ENCODE data around the gene REPIN1.

Gene REPIN1

GRCh38 chr7:150361807-150362621 lies 6.6 kb upstream of the REPIN1 start:
- H2AFZ ChIP-seq (ENCODE audit: low read depth, low read length) = no peak overlapping the region
- peak; percentile 56 for DNase-seq
- H3K79me2 ChIP-seq (ENCODE audit: insufficient read depth, low read length) = peaks cover 78% of the 10 kb centered on the region
- H3K9ac ChIP-seq (ENCODE audit: low read depth, low read length) = peak overlapping the region; percentile 95
- no peaks in the 10 kb centered on the region for H3K27me3 ChIP-seq (ENCODE audit: insufficient read depth, low read length, poor library complexity)
- no peaks in the 10 kb centered on the region for H4K20me1 ChIP-seq (ENCODE audit: insufficient read depth, low read length)
- TF ChIP-seq CTCF (IDR thresholded peaks at IDR 0.05; ENCODE audit: borderline replicate concordance, extremely low read depth, low read length, poor library complexity, severe bottlenecking) (no peak), EZH2 (IDR thresholded peaks at IDR 0.05; ENCODE audit: borderline replicate concordance, low read depth, low read length, severe bottlenecking) (no peak)
- 0 out of 3 replicates have a peak, but pooled peaks have one; percentile 8 for ATAC-seq (ENCODE audit: insufficient read depth, low read depth)
- no peaks in the 10 kb centered on the region for H3K36me3 ChIP-seq (ENCODE audit: insufficient read depth, low read length)
- H3K4me3 ChIP-seq (ENCODE audit: low read depth in 1 of 2, low read length in 2 of 2) = peak overlapping the region; percentile 19 to 59
- H3K4me2 ChIP-seq (ENCODE audit: insufficient read depth, low read length) = peak overlapping the region; percentile 71
- H3K9me3 ChIP-seq (ENCODE audit: insufficient read depth, low read length, severe bottlenecking) = no peaks in the 10 kb centered on the region
- peaks cover 99% of the 10 kb centered on the region for H3K4me1 ChIP-seq (ENCODE audit: insufficient read depth, low read length)
- H3K27ac ChIP-seq (ENCODE audit: low read length) = peak overlapping the region; percentile 97

GRCh38 chr7:150363370-150363769 lies 5.3 kb upstream of the REPIN1 start:
- Histone ChIP-seq H3K27me3 (ENCODE audit: insufficient read depth, low read length, poor library complexity) (no peaks in the 10 kb centered on the region), H3K9ac (ENCODE audit: low read depth, low read length) (peak overlapping the region; percentile 95), H3K9me3 (ENCODE audit: insufficient read depth, low read length, severe bottlenecking) (no peaks in the 10 kb centered on the region), H3K36me3 (ENCODE audit: insufficient read depth, low read length) (no peaks in the 10 kb centered on the region; the same call in 1 of the 2 replicates), H2AFZ (ENCODE audit: low read depth, low read length) (no peak overlapping the region), H3K4me3 (ENCODE audit: low read depth in 1 of 2, low read length in 2 of 2) (peak overlapping the region; percentile 19 to 59; a peak in 3 of 4 replicates), H4K20me1 (ENCODE audit: insufficient read depth, low read length) (no peaks in the 10 kb centered on the region), H3K79me2 (ENCODE audit: insufficient read depth, low read length) (peaks cover 89% of the 10 kb centered on the region), H3K27ac (ENCODE audit: low read length) (peak overlapping the region; percentile 97), H3K4me2 (ENCODE audit: insufficient read depth, low read length) (peak overlapping the region; percentile 71), H3K4me1 (ENCODE audit: insufficient read depth, low read length) (peaks cover 99% of the 10 kb centered on the region)
- peak; percentile 86 for DNase-seq
- peak; percentile 66 for ATAC-seq (ENCODE audit: insufficient read depth, low read depth)
- no peak for TF ChIP-seq EZH2 (IDR thresholded peaks at IDR 0.05; ENCODE audit: borderline replicate concordance, low read depth, low read length, severe bottlenecking)
- peak; percentile 56 for TF ChIP-seq CTCF (IDR thresholded peaks at IDR 0.05; ENCODE audit: borderline replicate concordance, extremely low read depth, low read length, poor library complexity, severe bottlenecking)

GRCh38 chr7:150363872-150364271 lies 4.8 kb upstream of the REPIN1 start:
- no peaks in the 10 kb centered on the region for H3K27me3 ChIP-seq (ENCODE audit: insufficient read depth, low read length, poor library complexity)
- ATAC-seq (ENCODE audit: insufficient read depth, low read depth) = peak; percentile 37
- H3K4me2 ChIP-seq (ENCODE audit: insufficient read depth, low read length) = peak overlapping the region; percentile 71
- peak; percentile 58 for DNase-seq
- H3K4me1 ChIP-seq (ENCODE audit: insufficient read depth, low read length) = peaks cover 94% of the 10 kb centered on the region
- H3K79me2 ChIP-seq (ENCODE audit: insufficient read depth, low read length) = peaks cover 94% of the 10 kb centered on the region
- no peak overlapping the region for H2AFZ ChIP-seq (ENCODE audit: low read depth, low read length)
- H4K20me1 ChIP-seq (ENCODE audit: insufficient read depth, low read length) = no peaks in the 10 kb centered on the region
- peak overlapping the region; percentile 95 for H3K9ac ChIP-seq (ENCODE audit: low read depth, low read length)
- no peaks in the 10 kb centered on the region for H3K9me3 ChIP-seq (ENCODE audit: insufficient read depth, low read length, severe bottlenecking)
- TF ChIP-seq CTCF (IDR thresholded peaks at IDR 0.05; ENCODE audit: borderline replicate concordance, extremely low read depth, low read length, poor library complexity, severe bottlenecking) (no peak), EZH2 (IDR thresholded peaks at IDR 0.05; ENCODE audit: borderline replicate concordance, low read depth, low read length, severe bottlenecking) (no peak)
- H3K4me3 ChIP-seq (ENCODE audit: low read depth in 1 of 2, low read length in 2 of 2) = peak overlapping the region in 1 of 2 experiments; percentile 59; a peak in 3 of 4 replicates
- peak overlapping the region; percentile 97 for H3K27ac ChIP-seq (ENCODE audit: low read length)
- peaks cover 2% of the 10 kb centered on the region; the same call in 1 of the 2 replicates for H3K36me3 ChIP-seq (ENCODE audit: insufficient read depth, low read length)

Data from DND-41 (cell line).